Renal cortex interstitium (tissue), 15 donors: ENCODE measurements around the gene DUSP21. TPM values are rescaled to one million over a fixed set of nuclear protein-coding genes. Genes with fewer than 3 reads are reported as not detected.
"Not testable (repeated sequence)": the region's sequence is repeated elsewhere in the genome, so short reads cannot be mapped to it uniquely, and the experiment has no call there.

Experiments used
- DNase-seq, 11 donors: peaks; one replicate each; pipeline ENCODE4 v3.0.0-alpha.2; 2013; ENCODE audit warnings: low read depth in 9 of 11, low spot score in 4 of 11; ENCODE audit errors: extremely low read depth in 1 of 11
- long read RNA-seq, 16 experiments: transcript quantifications; one replicate each; lab custom pipeline, GENCODE V29; 2026
- polyA plus RNA-seq, 3 donors: library from polyadenylated mRNA; unstranded; fragments of 120-200 nt; gene quantifications; one replicate each; pipeline ENCODE4 v1.2.1, GENCODE V29; 2013; ENCODE audit not compliant: insufficient read length in 3 of 3

The DUSP21 gene
- polyA plus RNA-seq: not detected
- long read RNA-seq, donor 1: 0 reads
- long read RNA-seq, donor 2: 0 reads
- long read RNA-seq, donor 3: 0 reads
- long read RNA-seq, donor 4: 0 reads
- long read RNA-seq, donor 5: 0 reads
- long read RNA-seq, donor 6: 0 reads
- long read RNA-seq, donor 7: 0 reads
- long read RNA-seq, donor 8: 0 reads
- long read RNA-seq, donor 9: 0 reads
- long read RNA-seq, donor 10: 0 reads
- long read RNA-seq, donor 11: 0 reads
- long read RNA-seq, donor 12: 0 reads
- long read RNA-seq, donor 13: 0 reads
- long read RNA-seq, donor 14: 0 reads
- long read RNA-seq, donor 15: 0 reads
- long read RNA-seq, donor 16: 0 reads

DNA sequence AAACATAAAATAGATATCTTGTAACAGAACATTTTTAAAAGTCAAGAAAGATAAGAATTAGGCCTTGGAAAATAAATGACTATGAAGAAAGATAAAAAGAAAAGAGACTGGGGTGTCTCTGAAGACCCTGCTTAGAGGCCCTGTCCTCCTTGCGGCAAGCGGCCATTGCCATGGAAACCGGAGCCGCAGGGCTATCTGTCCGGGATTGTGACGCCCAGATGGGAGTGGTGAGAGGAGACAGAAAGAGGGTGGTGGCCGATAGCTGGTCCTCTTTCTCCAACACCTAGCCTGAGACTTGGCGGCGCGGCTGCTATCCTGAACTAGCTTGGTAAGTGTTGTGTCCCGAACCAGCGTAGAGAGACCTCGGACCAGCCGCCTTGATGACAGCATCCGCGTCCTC is at the start of gene DUSP21:
TSS of gene DUSP21 (plus strand) at position 269 of the 400 bp plus-strand sequence. CDS start at position 381, 112 bp downstream.
- DNase-seq: no peak

DNA sequence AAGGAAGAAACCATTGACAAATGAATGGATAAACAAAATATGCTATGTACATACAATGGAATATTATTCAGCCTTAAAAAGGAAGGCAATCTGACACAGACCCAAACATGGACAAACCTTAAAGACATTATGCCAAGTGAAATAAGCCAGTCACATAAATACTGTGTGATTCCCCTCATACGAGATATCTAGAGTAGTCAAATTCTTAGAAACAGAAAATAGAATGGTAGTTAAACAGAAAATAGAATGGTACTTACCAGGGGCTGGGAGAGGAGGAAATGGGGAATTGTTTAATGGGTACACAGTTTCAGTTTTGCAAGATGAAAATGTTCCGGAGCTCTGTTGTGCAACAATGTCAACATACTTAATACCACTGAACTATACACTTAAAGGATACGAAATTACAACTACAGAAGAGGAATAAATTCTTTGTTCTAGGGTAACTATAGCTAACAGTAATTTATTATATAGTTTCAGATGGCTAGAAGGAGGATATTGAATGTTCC is 47.8 kb upstream of the DUSP21 start:
- no peak for DNase-seq

DNA sequence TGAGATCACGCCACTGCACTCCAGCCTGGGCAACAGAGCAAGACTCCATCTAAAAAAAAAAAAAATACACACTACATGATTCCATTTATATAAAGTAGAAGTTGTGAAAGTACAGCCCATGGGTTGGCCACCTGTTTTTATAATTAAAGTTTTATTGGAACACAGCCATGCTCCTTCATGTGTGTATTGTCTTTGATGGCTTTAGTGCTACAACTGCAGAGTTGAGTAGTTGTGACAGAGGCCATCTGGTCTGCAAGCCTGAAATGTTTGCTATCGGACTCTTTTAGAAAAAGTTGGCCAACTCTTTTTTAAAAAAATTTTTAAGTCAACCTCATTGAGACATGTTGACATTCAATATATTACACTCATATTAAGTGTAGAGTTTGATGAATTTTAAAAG is 41.2 kb upstream of the DUSP21 start:
- DNase-seq: no peak

DNA sequence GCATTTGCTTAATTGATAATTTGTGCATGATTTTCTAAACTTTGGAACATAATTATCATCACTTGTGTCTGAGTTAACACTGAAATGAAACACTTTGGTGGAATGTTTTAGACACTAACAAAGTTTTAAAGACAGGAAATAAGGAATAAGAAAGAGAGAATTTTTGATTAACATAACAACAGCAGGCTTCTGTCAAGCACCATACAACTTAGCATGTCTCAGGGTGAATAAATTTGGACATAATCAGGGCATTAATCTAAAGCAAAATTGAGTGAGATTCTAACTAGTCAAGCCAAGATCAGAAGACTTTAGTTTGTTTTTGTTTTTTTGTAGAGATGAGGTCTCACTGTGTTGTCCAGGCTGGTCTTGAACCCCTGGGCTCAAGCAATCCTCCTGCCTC is 28.1 kb upstream of the DUSP21 start:
- DNase-seq: no peak

DNA sequence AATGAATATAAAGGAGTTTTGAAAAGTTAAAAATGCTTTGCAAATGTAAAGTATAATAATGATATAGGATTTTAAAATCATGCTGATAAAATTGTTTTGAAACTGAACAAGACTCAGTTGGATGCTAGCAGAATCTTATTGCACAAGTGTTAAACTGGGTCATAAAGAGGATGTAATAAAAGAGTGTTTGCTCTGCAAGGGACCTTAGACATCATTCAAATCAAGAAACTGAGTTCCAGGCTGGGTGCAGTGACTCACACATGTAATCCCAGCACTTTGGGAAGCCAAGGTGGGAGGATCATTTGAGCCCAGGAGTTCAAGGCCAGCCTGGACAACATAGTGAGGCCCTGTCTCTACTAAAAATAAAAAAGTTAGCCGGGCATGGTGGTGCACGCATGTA is 27.5 kb upstream of the DUSP21 start:
- DNase-seq: no peak

DNA sequence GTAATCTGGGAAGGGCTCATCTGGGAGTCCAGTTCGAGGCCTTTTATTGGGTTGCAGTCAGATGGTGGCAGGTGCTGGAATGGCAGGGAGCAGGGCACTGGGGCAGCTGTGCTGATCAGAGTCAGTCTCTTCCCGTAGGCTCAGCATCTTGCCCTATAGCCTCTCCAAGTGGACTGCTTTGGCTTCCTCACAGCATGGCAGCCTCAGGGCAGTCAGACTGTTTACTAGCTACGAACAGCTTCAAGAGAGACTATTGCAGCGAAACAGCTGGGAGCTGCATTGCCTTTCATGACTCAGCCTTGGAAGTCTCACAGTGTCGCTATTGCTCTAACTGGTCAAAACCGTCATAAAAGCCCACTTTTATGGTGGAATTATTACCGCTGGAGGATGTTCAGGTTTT is 26.8 kb upstream of the DUSP21 start:
- DNase-seq: no peak

DNA sequence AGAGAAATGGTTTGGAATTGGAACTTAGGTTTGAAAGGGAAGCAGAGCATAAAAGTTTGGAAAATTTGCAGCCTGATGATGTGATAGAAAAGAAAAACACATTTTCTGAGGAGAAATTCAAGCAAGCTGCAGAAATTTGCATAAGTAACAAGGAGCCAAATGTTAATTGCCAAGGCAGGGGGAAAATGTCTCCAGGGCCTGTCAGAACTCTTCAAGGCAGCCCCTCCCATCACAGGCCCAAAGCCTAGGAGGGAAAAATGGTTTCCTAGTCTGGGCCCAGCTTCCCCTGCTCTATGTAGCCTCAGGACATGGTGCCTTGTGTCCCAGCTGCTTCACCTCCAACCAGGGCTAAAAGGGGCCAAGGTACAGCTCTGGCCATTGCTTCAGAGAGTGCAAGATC is 21.2 kb upstream of the DUSP21 start:
- DNase-seq: no peak

DNA sequence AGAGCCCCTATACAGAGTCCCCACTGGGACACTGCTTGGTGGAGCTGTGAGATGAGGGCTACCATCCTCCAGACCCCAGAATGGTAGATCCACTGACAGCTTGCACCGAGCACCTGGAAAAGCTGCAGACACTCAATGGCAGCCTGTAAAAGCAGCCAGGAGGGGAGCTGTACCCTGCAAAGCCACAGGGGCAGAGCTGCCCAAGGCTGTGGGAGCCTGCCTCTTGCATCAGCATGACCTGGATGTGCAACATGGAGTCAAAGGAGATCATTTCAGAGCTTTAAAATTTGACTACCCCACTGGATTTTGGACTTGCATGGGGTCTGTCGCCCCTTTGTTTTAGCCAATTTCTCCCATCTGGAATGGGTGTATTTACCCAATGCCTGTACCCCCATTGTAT is 20.6 kb upstream of the DUSP21 start:
- not testable (repeated sequence) for DNase-seq

DNA sequence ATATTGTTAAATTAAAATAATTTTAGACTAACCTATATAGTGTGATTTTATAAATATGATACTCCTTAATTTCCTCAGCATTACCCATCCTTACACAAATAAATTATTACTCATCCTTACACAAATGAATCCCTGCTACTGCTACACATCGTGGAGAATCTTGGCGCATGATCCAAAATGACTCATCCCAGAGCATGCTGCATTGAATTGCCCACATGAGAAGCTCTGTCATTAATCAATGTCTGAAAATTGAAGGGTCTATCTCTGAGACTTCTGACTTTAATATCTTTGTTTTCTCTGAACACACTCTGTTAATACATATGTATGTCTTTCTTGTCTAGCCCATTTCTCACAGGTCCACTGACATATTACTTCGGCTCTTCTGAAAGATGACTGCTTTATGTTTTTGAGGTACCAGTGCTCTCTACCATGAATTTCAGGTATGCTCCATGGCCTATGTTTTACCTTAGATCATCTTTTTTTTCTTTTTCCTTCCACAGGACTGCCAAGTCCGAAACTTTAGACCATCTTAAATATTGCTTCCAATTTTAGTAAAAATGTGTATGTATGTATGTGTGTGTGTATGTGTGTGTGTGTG is 15.7 kb upstream of the DUSP21 start:
- no peak for DNase-seq

DNA sequence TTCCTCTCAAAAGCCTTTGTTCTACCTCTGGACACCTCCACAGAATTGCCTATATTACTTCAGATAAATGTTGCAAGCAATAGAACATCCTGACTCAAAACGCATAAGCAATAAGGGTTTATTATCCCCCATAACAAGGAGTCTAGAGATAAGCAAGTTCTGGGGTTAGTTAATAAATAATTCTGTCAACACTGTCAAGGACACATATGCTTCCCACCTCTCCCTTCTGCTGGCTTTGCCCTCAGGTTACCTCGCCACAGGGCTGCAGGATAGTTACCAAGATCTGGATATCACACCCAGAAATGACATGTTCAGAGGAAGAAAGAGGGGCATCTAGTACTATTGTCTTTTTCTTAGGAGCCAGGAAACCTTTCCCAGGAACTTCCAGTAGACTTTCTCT is 14.0 kb upstream of the DUSP21 start:
- DNase-seq: no peak

DNA sequence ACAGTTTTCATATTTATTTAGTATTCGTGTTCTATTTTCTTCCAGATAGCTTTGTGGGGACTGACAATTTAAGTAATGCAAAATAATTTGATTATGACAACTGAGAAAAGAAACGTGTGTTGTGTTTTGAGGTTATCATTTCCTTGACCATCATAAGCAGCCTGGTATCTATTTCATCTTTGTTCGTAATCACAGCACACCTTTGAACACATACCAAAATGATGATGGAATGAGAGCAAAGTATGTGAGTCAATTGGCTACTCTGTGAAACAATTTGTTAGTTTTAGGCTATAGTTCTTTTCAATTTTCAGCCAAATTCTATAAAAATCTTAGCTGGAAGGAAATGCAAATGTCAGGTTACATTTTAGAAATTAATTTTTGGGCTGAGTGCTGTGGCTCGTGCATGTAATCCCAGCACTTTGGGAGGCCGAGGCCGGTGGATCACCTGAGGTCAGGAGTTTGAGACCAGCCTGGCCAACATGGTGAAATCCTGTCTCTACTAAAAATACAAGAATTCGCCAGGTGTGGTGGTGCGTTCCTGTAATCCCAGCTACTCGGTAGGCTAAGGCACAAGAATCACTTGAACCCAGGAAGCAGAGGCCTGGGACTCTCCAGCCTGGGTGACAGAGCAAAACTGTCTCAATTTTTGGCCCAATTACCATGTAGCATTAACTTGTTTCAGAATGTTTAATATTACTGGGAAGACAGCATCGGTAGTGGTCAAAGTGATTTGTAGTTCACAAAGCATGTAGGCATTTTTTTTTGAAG is 1.1 kb upstream of the DUSP21 start:
- DNase-seq: no peak

DNA sequence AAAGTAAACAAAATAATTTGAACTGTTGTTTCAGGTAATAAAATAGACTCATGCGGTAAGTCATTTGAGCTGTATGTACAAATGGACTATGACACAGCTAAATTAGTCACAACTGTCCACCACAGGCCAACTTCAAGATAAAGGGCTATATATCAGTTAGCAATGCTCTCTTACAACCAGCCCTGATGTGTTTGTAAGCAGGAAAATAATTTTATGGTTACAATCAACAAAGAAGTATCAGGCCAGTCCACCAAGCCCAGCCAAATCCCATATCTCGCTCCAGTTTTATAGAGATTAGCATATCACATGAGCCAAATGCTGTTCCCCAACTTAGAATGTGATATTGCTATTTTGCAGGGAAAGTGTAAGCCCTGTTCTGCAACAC is 511 bp upstream of the DUSP21 start:
- no peak for DNase-seq

DNA sequence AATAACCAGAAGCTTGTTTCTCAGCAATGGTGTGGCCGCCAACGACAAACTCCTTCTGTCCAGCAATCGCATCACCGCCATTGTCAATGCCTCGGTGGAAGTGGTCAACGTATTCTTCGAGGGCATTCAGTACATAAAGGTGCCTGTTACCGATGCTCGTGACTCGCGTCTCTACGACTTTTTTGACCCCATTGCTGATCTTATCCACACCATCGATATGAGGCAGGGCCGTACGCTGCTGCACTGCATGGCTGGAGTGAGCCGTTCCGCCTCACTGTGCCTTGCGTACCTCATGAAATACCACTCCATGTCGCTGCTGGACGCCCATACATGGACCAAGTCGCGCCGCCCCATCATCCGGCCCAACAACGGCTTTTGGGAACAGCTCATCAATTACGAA is 383 bp downstream of the DUSP21 start:
- DNase-seq: no peak

DNA sequence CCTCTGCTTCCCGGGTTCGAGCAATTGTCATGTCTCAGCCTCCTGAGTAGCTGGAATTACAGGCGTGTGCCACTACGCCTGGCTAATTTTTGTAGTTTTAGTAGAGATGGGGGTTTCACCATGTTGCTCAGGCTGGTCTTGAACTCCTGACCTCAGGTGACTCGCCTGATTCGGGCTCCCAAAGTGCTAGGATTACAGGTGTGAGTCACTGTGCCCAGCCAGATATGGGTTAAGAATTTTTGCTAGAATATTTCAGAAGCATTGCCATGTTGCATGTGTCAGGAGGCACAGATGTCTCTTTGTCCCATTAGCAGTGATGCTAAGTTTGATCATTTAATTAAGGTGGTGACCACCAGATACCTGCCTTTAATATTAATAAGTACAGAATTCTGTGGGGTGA is 7.1 kb downstream of the DUSP21 start:
- not testable (repeated sequence) for DNase-seq

DNA sequence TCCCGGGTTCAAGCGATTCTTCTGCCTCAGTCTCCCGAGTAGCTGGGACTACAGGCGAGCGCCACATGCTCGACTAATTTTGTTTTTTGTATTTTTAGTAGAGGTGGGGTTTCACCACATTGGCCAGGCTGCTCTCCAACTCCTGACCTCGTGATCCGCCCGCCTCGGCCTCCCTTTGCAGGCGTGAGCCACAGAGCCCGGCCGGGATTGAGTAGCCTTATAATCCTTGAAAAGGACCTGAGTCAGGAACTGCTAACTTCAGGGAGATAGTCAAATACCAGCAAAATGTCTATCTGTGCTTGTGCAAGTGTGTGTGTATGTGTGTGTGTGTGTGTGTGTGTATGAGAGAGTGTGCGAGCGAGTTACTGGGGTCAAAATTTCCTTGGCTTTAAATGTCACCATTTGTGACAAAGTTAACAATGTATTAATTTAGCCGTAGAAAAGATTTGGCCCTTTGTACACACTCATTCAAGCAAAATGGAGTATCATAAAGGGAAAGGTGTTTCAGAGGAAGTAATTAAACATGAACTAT is 27.4 kb downstream of the DUSP21 start:
- DNase-seq: no peak

DNA sequence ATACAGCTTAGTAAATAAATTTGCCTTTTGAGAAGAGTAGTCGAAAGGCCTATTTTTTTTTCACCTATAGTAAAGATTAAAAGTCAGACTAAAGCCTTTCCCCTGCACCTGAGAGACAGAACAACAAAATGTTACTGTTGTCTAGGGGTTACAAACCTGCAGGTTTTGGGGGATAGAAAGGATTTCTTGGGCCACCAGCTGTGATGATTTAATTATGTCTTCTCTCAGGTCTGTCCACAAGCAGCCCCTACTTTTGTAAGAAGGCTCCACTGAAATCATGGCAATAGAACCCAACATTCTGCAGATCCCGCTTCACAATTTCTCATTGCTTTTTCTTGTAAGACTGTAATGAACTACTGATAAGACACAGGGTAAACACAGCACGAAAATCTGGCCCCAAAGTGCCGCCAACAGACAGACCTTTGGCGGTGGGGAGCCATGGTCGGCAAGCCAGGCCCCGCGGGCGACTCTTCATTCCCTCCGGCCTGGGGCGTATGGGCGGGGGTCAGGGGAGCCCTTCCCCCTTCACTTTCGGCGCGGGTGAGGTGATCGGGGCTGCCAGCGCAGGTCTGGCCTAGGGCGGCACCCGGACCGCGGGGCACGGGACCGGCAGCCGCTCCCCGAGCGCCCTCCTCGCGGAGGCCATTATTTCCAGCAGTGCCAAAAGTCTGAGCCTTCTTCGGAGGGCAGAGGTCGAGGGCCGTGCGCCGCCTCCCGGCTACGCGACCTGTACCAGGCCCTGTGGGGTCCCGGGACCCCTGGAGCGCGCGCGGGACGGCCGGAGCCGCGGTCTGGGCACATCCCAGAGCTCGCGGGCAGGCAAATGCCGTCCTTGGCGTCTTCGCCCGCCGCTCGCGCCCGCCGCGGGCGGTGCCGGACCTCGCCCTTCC is 28.4 kb downstream of the DUSP21 start:
- DNase-seq: peak in 4 of 11 donors; percentile 21 to 54 (median 34)

DNA sequence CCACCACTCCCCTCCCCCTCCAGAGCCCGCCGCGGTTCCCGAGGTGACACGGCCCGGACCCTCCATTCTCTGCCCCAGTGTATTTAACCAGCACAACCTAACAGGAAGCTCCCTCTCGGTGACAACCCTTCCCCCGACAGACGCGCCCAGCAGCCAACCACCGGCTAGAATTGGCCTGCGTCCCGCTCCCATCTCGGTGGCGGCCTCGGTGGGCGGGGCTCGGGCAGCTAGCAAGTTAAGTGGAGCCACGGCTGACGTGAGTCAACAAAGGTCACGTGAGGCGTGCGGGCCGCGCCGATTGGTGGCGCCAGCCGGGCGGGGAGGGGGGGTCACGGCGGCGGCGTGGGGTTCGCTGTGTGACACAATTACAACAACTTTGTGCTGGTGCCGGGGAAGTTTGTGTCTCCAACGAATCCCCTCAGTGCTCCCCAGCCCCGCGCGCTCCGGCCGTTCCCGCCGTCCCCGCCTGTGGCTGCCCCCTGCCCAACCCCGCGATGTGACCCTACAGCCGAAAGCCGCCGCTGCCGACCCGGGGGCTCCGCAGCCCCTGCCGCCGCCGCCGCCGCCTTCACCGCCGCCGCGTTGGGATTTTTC is 29.1 kb downstream of the DUSP21 start, which contains the start of gene KDM6A:
TSS of gene KDM6A (plus strand) at position 368 of the 594 bp plus-strand sequence. CDS start 364 bp downstream, outside the sequence.
- DNase-seq: peak in 10 of 11 donors; percentile 76 to 99 (median 95)
